Muscle layer of colon (tissue), 2 donors: Measurements from ENCODE around the gene OPCML.

Experiments
- H3K27ac ChIP-seq: one replicate; pipeline ENCODE4 v1.7.0; 2013; ENCODE audit warnings: low read depth, mild to moderate bottlenecking, low read length, moderate library complexity
- H3K27me3 ChIP-seq, 2 donors: one replicate each; pipeline ENCODE4 v1.7.0; 2013; ENCODE audit warnings: low read length in 2 of 2, mild to moderate bottlenecking in 2 of 2; ENCODE audit not compliant: insufficient read depth in 2 of 2, control insufficient read depth in 1 of 2
- H3K36me3 ChIP-seq: one replicate; pipeline ENCODE4 v1.7.0; 2013; ENCODE audit warnings: mild to moderate bottlenecking, low read length; ENCODE audit not compliant: insufficient read depth
- H3K4me1 ChIP-seq: one replicate; pipeline ENCODE4 v1.7.0; 2013; ENCODE audit warnings: mild to moderate bottlenecking, low read length; ENCODE audit not compliant: insufficient read depth
- H3K4me3 ChIP-seq, 2 donors: one replicate each; pipeline ENCODE4 v1.7.0; 2013; ENCODE audit warnings: low read length in 2 of 2, low read depth in 1 of 2, mild to moderate bottlenecking in 1 of 2, moderate library complexity in 1 of 2
- H3K9ac ChIP-seq: one replicate; pipeline ENCODE4 v1.7.0; 2013; ENCODE audit warnings: low read length
- H3K9me3 ChIP-seq: one replicate; pipeline ENCODE4 v1.7.0; 2013; ENCODE audit warnings: mild to moderate bottlenecking, low read length
- donor health status: abdominal sarcoma.
- donor health status: Adenocarcinoma of cecum.

The OPCML gene

DNA sequence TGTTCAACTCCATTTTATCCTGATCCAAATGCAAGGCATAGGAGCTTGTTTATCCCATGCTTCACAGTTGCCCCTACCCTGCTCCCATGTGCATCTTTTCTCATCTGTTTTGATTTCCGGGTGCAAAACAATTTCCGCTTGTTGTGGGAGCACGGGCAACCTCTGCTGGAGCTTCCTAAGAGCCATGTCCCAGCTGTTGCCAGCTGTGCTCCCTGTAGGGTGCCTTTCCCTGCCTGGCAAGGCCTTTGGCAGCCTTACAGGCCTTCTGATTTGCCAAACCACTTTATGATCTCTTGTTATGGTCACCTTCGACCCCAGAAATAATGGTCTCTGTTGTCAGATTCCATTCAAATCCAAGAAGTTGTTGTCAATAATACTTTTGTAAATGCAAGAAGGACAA lies 1038.5 kb downstream of the OPCML start:
- Histone ChIP-seq H3K4me3 (no peak overlapping the region), H3K9me3 (no peaks in the 10 kb centered on the region), H3K36me3 (no peaks in the 10 kb centered on the region), H3K27ac (no peak overlapping the region), H3K27me3 (no peaks in the 10 kb centered on the region), H3K4me1 (no peaks in the 10 kb centered on the region), H3K9ac (no peak overlapping the region)

DNA sequence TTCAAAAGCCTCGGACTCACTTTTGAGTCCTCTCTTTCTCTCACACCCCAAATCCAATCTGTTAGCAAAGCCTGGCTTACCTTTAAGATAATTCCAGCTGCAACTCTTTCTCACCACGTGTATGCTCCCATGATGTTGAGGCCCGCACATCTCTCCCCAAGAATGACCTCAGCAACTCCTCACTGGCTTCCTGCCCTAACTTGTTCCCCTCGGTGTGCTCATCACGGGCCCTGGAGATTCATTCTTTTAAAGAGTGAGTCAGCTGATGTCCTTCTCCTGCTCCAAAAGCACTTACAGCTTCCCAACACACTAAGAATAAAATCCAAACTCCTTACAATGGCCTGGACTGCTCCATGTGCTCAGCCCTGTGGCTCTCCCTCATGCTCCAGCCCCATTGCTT lies 1041.3 kb downstream of the OPCML start:
- Histone ChIP-seq H3K27ac (no peak overlapping the region), H3K9ac (no peak overlapping the region), H3K9me3 (no peaks in the 10 kb centered on the region), H3K36me3 (no peaks in the 10 kb centered on the region), H3K4me1 (no peaks in the 10 kb centered on the region), H3K27me3 (no peaks in the 10 kb centered on the region), H3K4me3 (no peak overlapping the region)

DNA sequence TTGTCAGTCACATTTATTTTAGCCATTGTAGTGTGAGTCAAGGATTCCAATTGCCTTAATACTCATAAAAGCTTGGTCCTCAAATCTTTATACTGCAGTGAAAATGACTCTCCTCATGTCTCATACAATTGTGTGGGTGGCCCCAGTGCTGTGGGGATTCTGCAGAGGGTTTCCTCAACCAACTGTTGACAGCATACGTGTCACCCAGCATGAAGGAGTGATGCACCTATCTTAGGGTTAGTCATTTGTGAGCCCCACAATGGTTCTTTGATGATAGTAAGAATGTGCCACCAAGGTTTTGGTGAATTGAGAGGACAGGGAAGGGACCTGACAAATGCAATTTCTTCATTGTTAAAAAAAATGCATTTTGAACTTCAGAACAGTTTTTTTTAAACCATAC lies 1046.2 kb downstream of the OPCML start:
- no peaks in the 10 kb centered on the region for H3K36me3 ChIP-seq
- H3K27me3 ChIP-seq: no peaks in the 10 kb centered on the region

DNA sequence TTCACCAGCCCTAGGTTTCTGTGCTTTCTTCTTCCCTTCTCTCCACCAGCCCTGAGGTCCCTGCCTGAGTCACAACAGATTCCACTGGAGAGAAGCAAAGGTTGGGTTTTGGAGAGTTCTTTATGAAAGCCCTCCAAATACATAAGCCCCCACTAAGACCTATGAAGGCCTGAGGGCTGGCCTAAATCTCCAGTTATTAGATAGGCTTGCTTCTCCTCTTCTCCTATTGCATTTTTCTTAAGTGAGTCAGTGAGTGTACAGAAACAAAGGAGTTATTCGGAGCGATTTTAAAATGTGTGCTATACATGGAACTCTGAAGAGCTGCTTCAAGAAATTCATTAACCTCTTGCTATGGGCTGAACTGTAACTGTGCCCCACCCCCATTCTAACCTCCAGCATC lies 1057.3 kb downstream of the OPCML start:
- Histone ChIP-seq H3K4me3 (no peak overlapping the region), H3K27me3 (no peaks in the 10 kb centered on the region), H3K27ac (no peak overlapping the region), H3K4me1 (peaks cover 5% of the 10 kb centered on the region), H3K36me3 (no peaks in the 10 kb centered on the region), H3K9ac (no peak overlapping the region), H3K9me3 (no peaks in the 10 kb centered on the region)

More for the DNA sequence above, 1046.2 kb downstream of the OPCML start:
- Histone ChIP-seq H3K4me3 (no peak overlapping the region), H3K27ac (no peak overlapping the region), H3K4me1 (no peaks in the 10 kb centered on the region), H3K9me3 (no peaks in the 10 kb centered on the region), H3K9ac (no peak overlapping the region)

DNA sequence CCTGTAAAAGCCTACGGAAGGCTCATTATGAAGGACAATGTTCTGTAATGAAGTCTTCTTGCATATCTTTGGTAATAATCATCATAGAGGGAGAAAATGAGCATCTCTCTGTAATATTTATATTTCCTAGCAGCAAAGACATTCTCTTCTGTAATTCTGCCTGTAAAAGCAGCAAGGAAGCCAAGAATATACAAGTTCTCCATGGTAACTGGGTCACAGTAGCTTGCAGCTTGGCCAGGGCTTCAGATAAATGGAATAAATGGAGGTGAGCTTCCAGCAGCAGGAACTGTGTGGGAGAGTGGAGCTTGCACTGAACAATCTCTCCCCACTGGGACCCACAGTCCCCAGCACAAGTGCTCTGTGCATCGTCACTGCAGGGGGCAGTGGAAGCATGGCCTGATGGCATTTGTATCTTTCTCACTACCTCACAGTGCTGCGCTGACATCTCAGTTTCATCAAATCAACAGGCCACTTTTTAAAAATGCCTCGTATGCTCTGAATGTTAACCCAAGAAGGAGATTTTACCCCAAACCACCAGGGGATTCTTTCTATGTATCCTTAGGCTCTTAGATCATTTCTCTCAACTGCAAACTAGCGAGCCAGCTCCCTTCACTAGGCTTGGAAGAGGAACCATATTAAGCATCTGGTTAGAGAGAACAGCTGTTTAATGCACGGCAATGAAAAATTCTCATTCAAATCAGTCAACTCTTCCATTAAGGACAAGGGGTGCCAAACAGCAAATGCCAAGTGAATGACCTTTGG lies 1059.7 kb downstream of the OPCML start:
- peaks cover 5% of the 10 kb centered on the region for H3K4me1 ChIP-seq
- H3K4me3 ChIP-seq: no peak overlapping the region
- H3K27me3 ChIP-seq: no peaks in the 10 kb centered on the region
- no peak overlapping the region for H3K9ac ChIP-seq
- H3K9me3 ChIP-seq: no peaks in the 10 kb centered on the region
- no peaks in the 10 kb centered on the region for H3K36me3 ChIP-seq
- H3K27ac ChIP-seq: no peak overlapping the region

DNA sequence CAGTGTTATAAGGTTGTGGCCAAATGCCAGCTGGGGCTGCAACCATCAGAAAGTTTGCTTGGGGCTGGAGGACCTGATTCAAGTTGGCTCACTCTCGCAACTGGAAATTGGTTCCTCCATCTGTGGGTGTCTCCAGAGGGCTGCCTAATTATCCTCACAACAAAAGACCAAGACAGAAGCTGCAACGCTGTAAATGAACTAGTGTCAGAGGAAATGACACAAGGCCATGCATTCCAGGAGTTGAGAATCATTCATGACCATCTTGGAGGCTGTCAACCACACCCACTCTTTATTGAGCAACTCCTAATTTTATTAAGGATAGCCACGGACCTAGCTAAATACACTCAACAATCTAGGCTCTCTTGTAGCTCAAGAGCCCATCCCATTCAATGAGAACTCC lies 1060.8 kb downstream of the OPCML start:
- no peaks in the 10 kb centered on the region for H3K9me3 ChIP-seq
- H3K36me3 ChIP-seq: no peaks in the 10 kb centered on the region
- no peak overlapping the region for H3K9ac ChIP-seq
- no peak overlapping the region for H3K27ac ChIP-seq
- no peak overlapping the region for H3K4me3 ChIP-seq
- peaks cover 5% of the 10 kb centered on the region for H3K4me1 ChIP-seq
- no peaks in the 10 kb centered on the region for H3K27me3 ChIP-seq

DNA sequence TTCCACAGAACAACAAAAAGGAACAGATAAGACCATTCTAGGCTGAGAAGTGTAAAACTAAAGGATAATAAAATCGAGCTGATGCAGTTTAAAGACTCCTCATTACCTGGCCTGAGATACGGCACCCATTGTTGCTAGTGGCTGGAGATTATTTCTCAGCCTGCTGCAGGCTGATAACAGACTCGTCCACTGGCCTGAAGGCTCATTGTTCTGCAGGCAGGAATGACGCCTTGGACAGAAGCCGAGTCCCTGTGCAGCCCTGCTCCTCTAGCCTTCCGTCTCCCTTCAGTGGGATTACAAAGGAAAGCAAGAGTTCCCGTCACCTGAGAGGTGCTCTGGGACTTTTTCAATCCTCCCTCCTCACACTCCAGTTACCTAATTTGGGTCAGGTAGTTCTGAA lies 1065.3 kb downstream of the OPCML start:
- no peak overlapping the region for H3K9ac ChIP-seq

DNA sequence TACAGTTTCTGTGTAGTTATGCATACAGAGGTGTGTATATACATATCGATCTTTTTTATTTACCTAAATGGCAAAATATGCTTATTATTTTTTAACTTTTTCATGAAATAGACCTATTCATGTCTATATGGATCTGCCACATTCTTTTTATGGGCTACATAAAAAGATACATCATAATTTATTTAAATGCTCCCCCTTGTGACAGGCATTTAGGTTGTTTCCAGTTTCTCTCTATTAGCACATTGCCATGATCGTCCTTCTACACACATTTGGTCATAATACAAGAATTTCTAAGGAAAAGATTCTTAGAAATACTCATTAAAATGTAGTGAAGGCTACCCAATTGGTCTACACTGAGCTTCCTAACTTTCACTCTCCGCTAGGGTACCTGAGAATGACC lies 1067.4 kb downstream of the OPCML start:
- H3K27me3 ChIP-seq: no peaks in the 10 kb centered on the region
- H3K9ac ChIP-seq: no peak overlapping the region
- H3K36me3 ChIP-seq: no peaks in the 10 kb centered on the region
- H3K9me3 ChIP-seq: no peaks in the 10 kb centered on the region
- H3K4me3 ChIP-seq: no peak overlapping the region
- H3K4me1 ChIP-seq: no peaks in the 10 kb centered on the region
- H3K27ac ChIP-seq: no peak overlapping the region

More for the DNA sequence above, 1065.3 kb downstream of the OPCML start:
- Histone ChIP-seq H3K27ac (no peak overlapping the region), H3K27me3 (no peaks in the 10 kb centered on the region), H3K4me3 (no peak overlapping the region), H3K4me1 (peaks cover 2% of the 10 kb centered on the region), H3K9me3 (no peaks in the 10 kb centered on the region), H3K36me3 (no peaks in the 10 kb centered on the region)

DNA sequence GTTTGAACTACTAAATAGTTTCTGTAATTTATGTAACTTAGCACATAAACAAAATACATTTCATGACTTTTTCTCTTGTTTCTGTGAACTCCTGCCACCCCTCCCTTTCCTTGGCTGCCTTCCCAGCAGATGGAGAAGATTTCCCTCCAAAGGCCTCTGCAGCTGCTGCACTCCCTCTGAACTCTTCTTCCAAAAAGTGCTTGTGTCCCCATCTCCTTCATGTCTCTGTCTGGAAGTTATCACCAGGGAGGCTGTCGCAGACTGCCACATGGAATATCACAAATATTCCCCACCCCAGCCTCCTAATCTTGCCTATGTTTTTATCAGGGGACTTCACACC lies 1068.3 kb downstream of the OPCML start:
- no peaks in the 10 kb centered on the region for H3K36me3 ChIP-seq
- no peak overlapping the region for H3K9ac ChIP-seq
- H3K27ac ChIP-seq: no peak overlapping the region
- H3K4me1 ChIP-seq: no peaks in the 10 kb centered on the region
- H3K4me3 ChIP-seq: no peak overlapping the region
- no peaks in the 10 kb centered on the region for H3K9me3 ChIP-seq
- no peaks in the 10 kb centered on the region for H3K27me3 ChIP-seq

DNA sequence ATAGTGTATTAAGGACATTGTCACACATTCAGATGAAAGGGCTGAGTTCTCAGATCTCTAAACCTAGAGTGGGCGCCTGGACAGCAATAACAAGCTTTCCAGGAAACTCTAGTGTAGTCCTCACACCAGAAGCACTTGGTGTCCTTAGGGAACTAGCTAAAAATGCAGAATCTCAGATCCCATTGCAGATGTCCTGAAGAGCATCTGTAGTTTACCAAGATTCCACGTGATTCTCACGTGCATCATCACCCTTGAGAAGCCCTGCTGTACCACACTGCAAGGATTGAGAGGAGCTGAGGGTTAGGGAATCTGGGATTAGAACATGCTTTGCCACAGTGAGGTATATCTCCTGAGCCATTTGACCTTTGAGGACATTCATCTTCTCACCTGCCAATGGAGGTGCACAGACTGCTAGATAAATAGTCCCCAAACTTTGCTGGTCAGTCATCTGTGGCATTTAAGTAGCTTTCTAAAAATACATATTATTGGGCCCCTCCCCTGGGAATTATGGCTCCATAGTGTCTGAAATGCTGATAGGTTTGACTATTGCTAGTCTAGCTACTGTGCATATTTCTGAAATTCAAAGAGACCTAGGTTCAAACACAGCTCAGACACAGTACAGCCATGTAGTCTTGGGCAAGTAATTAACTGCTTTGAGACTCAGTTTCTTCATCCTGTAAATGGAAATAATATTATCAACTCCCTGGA lies 1068.9 kb downstream of the OPCML start:
- Histone ChIP-seq H3K4me1 (no peaks in the 10 kb centered on the region), H3K4me3 (no peak overlapping the region), H3K27ac (no peak overlapping the region), H3K27me3 (no peaks in the 10 kb centered on the region), H3K36me3 (no peaks in the 10 kb centered on the region), H3K9ac (no peak overlapping the region), H3K9me3 (no peaks in the 10 kb centered on the region)

DNA sequence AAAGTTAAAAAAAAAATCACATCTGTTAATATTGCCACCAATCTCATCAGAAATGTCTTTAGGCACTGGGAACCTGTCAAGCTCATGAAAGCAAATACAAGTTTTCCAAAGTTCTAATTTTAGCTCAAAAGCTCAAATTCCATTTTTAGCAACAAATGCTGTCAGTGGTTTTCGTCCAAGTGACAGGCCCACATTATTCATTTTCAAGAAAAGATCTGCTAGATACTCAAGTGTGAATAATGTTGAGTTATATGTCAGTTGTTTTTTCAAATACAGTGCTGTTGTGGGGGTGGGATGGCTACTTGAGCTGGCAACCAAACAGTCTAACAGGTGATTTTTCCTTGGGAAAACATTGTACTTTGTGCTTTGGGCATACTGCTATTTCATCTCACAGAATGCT lies 1072.6 kb downstream of the OPCML start:
- Histone ChIP-seq H3K36me3 (no peaks in the 10 kb centered on the region), H3K4me1 (no peaks in the 10 kb centered on the region), H3K27ac (no peak overlapping the region), H3K27me3 (no peaks in the 10 kb centered on the region), H3K9ac (no peak overlapping the region), H3K9me3 (no peaks in the 10 kb centered on the region), H3K4me3 (no peak overlapping the region)

DNA sequence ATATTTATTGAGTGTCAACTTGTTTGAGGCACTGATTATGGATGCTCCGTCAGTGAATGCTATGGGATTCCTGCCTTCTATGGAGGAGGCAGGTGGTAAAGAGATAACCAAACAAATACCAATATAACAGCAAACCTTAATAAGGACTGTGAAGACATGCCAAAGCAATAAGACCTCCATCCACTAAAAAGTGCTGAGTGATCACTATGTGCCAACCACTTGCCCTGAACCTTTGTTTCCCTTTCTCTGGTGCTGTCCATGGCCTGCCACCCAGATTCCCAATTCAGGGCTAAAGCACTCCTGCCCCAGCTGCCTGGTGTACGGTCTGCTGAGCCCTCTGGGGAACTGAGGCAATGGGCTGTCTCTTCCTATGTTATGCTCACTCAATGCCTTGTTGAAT lies 1074.9 kb downstream of the OPCML start:
- H3K27ac ChIP-seq: no peak overlapping the region
- H3K4me3 ChIP-seq: no peak overlapping the region
- H3K36me3 ChIP-seq: no peaks in the 10 kb centered on the region
- no peaks in the 10 kb centered on the region for H3K4me1 ChIP-seq
- no peaks in the 10 kb centered on the region for H3K27me3 ChIP-seq
- H3K9ac ChIP-seq: no peak overlapping the region
- no peaks in the 10 kb centered on the region for H3K9me3 ChIP-seq
